ENCODE results near the gene BMPR2. TPM values are rescaled to one million over a fixed set of nuclear protein-coding genes. Genes with fewer than 3 reads are reported as not detected.
"Not testable (repeated sequence)": the region's sequence is repeated elsewhere in the genome, so short reads cannot be mapped to it uniquely, and the experiment has no call there.

BMPR2 gene
- polyA plus RNA-seq, 1 donor, result 67.8 TPM

GRCh38 chr2:202529389-202529788, 153.3 kb downstream of the BMPR2 start:
- DNase-seq, result no peak

DNA sequence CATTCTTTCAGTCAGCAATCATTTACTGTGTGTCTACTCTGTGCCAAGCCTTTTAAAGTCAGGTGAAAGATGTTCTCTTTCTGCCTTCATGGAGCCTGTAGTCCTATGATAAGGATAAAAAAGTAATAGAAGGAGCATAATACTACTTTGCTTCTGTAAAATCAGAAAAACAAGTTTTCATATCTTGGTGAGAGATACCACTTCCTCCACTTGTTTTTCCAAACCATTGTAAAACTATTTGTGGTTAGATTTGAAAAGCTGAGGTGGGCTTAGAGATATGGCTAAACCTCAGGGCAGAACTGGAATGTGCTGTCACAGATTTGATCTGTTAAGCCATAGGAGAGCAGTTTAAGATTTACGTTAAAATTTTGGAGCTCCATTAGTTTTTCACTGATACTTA, 153.9 kb downstream of the BMPR2 start:
- no peak for DNase-seq

GRCh38 chr2:202535290-202535689, 159.2 kb downstream of the BMPR2 start:
- DNase-seq, result not testable (repeated sequence)

GRCh38 chr2:202541137-202541536, 165.0 kb downstream of the BMPR2 start:
- no peak for DNase-seq

DNA sequence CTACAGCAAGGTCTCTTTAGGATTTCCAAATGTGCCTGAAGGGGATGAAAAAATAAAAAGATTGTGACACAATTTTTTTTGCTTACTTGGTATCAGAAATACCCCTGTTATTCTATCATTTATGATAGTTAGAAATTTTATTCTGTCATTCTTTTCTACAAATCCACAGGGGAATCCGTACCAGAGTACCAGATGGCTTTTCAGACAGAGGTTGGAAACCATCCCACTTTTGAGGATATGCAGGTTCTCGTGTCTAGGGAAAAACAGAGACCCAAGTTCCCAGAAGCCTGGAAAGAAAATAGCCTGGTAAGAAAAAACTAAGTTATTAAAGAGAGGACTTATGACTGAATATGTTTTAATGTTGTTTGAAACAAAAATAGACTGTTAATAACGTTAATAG, 166.0 kb downstream of the BMPR2 start:
- DNase-seq, result no peak

DNA sequence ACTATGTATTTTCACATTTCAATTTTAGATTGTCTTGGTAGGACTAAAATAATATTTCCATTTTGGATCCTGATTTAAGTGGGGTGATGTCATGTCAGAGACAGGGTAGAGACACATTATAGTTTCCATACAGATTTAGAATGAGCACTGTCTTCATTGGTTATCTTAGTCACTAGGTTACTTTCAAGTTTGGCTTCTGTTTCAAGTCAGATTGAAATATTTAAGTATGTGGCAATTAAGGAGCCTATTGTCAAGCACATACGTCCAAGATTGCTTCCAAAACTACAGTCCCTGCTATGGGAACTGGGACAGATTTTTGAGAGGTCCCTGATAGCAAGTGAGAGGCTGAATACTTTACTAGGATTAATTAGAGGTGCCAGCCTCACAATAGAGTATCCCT, 169.4 kb downstream of the BMPR2 start:
- DNase-seq, result no peak

DNA sequence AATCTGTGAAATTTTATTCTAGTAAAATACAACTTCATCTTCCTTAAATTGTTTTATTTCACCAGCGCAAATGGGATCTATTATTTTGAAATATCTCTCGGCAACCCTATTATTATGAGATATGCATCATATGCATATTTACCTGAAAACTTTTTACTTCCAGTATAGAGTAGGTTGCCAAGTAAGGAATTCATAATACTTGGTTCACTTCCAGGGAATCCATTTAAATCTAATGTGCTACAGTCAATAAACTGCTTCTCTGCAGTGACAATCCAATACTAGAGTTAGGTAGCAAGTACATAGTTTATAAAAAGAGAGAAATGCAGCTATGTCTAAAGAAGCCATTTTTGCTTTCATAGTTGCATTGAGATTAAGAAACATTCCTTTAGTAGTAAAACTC, 169.8 kb downstream of the BMPR2 start:
- no peak for DNase-seq

- DNase-seq, result not testable (repeated sequence)
Measured at GRCh38 chr2:202546499-202547141, 170.5 kb downstream of the BMPR2 start.

GRCh38 chr2:202548240-202548639, 172.1 kb downstream of the BMPR2 start:
- no peak for DNase-seq

DNA sequence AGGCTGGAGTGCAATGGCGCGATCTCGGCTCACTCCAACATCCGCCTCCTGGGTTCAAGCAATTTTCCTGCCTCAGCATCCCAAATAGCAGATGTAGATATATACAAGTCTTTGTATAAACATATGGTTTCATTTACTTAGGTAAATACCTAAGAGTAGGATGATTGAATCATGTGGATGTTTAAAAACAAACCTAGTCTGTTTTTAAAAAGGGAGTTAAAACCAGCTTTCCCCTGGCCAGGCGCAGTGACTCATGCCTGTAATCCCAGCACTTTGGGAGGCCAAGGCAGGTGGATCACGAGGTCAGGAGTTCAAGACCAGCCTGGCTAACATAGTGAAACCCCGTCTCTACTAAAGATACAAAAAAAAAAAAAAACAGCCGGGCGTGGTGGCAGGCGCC, 174.9 kb downstream of the BMPR2 start:
- not testable (repeated sequence) for DNase-seq

DNA sequence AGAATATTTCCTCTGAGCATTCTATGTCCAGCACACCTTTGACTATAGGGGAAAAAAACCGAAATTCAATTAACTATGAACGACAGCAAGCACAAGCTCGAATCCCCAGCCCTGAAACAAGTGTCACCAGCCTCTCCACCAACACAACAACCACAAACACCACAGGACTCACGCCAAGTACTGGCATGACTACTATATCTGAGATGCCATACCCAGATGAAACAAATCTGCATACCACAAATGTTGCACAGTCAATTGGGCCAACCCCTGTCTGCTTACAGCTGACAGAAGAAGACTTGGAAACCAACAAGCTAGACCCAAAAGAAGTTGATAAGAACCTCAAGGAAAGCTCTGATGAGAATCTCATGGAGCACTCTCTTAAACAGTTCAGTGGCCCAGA, 179.2 kb downstream of the BMPR2 start:
- no peak for DNase-seq

DNA sequence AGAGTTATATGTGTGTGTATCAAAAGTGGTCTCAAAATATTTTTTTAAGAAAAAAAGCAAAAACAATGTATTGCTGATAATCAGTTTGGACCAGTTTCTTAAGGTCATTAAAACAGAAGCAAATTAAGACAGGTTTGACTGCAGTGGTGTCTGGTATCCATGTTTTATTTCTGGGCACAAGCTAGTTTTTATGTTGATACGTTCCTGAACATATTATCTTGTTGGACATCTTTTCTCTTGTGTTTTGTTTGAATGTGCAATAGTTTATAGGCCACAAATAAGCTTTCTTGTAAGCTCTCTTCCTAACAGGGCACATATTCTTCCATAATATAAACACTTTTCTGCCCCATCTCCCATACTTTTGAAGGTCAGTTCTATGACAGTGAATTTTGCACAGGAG, 184.1 kb downstream of the BMPR2 start:
- no peak for DNase-seq

DNA sequence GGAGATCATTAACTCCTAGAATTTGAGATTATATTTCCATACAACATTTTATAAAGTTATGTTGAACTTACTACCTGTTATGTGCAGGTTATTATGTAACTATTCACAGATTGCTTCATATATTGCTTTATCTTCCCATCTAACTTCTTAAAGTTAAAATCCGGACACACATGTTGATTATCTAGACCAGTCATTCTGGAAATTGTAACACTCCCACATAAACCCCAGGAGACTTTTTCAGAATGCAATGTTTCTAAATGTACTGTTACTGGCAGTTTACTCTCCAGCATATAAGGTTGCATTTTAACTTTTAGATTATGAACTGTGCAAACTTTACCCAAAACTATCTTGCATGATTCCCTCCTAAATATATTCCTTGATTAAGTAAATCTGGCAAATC, 188.1 kb downstream of the BMPR2 start:
- DNase-seq, result no peak

DNA sequence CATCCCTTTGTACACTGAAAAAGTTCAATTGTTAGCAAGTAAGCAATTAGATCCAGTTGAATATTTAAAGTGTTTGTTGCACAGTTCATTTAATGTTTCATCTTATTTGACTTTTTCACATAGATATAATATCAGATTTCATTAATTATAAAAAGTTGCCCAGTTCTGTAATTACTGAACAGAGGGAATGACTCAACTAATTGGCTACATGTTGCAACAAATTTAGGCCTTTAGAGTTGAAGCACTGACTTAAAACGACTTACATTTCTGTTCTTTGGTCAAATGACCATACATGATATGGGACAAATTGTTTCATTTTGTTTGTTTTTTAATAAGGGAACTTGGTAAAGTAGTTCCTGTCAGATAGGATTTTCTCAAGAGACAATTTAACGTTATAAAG, 190.2 kb downstream of the BMPR2 start:
- no peak for DNase-seq

DNA sequence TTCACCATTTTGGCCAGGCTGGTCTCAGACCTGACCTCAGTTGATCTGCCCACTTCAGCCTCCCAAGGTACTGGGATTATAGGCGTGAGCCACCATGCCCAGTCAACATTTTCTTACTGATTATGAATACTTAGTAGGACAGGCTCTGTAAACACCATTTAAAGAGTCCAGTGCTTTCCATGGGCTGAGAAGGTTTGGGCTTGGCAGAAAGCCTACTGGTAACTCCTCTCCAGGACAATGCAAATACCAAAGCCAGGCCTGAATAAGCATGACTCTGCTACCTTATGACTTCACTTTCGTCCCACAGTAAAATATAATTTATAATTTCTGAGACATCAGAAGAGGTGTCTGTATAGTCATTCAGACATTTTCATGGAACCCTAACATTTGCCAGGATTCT, 198.4 kb downstream of the BMPR2 start:
- DNase-seq, result no peak

GRCh38 chr2:202575194-202575593, 199.1 kb downstream of the BMPR2 start:
- DNase-seq, result not testable (repeated sequence)

GRCh38 chr2:202577250-202578183, 201.4 kb downstream of the BMPR2 start:
- DNase-seq, result no peak

DNA sequence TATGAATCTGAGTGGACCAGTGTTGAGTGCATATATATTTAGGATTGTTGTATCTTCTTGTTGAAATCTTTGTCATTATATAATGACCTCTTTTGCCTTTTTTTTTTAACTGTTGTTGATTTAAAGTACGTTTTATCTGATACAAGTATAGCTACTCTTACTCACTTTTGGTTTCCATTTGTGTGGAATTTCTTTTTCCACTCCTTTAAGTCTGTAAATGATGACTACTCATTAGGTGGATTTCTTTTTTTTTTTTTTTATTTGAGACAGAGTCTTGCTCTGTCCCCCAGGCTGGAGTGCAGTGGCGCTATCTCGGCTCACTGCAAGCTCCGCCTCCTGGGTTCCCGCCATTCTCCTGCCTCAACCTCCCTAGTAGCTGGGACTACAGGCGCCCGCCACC, 206.7 kb downstream of the BMPR2 start:
- DNase-seq, result not testable (repeated sequence)

- no peak for DNase-seq
Measured at GRCh38 chr2:202583709-202584219, 207.6 kb downstream of the BMPR2 start.

GRCh38 chr2:202588647-202589581, 212.8 kb downstream of the BMPR2 start:
- peak; percentile 70 for DNase-seq

DNA sequence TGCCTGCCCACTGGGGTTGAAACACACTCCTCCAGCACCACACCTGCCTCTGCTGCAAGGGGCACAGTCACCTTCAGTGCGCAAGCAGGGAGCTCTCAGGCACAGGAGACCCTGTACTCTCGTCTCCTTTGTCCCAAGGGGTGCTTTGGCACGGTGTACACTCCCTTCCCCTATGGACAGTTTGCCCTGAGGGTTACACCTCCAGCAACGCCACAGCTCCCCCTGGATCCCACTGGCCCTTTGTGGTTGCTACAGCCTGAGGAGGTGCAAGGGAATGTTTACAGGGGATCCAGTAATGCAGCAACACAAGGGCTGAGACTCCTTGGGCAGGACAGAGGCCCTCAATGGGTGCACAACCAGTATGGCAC, 213.4 kb downstream of the BMPR2 start:
- DNase-seq, result no peak

- no peak for DNase-seq
Measured at GRCh38 chr2:202592566-202592965, 216.4 kb downstream of the BMPR2 start.
